Measurements from ENCODE around the gene NANS.

NANS gene

DNA sequence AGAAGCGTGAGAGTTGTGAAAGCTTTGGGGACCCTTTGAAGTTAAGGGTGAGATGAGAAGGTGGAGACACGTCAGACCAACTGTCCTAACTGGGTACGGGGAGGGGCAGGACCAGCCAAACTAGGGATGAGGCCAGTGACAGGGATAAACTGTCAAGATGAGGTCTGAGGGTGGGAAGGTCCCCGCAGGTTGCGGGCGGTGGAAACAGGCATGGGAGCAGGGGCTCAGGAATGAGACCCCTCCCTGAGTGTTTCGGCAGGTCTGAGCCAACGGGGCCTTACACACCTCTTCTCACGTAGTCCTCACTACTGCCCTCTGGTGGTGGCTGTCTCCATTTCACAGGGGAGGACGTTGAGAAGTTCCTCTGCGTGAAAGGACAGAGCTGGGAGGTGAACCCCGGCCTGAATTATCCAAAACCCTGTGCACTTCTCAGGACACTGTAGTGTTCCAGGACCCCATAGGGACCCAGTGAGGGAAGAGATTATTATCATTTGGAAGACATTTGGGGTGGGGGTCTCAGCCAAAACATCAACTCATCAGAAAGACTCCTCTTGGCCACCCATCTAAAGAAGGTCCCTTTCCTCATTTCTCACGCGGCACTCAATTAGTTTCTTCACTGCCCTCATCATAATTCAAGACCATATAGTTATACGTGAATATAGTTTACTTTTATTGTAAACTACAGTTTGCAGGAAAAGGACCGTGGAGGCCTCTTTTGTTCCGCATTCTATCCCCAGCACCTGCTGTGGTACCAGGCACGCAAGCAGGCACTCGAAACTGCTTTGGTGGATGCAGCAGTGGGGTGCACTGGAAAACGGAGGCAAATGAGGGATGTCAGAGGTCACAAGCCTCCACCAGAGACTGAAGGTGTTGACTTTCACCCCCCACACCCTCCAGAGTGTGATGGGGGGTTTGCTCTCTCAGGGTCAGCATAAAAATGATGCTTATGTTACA lies 21.7 kb upstream of the NANS start:
- TF ChIP-seq, protein P1, sequence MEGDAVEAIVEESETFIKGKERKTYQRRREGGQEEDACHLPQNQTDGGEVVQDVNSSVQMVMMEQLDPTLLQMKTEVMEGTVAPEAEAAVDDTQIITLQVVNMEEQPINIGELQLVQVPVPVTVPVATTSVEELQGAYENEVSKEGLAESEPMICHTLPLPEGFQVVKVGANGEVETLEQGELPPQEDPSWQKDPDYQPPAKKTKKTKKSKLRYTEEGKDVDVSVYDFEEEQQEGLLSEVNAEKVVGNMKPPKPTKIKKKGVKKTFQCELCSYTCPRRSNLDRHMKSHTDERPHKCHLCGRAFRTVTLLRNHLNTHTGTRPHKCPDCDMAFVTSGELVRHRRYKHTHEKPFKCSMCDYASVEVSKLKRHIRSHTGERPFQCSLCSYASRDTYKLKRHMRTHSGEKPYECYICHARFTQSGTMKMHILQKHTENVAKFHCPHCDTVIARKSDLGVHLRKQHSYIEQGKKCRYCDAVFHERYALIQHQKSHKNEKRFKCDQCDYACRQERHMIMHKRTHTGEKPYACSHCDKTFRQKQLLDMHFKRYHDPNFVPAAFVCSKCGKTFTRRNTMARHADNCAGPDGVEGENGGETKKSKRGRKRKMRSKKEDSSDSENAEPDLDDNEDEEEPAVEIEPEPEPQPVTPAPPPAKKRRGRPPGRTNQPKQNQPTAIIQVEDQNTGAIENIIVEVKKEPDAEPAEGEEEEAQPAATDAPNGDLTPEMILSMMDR (IDR thresholded peaks at IDR 0.05; ENCODE audit: insufficient read depth, low read length, missing control alignments): peak; percentile 80
- no peak overlapping the region for H3K4me3 ChIP-seq (ENCODE audit: low read depth, low read length)
- POLR2A ChIA-PET: interaction anchor here (0.6 to 1.0 kb wide), 3 partner anchors 22 to 111 kb away, joined by 3 read pairs; partner anchors contain the start of gene NANS
- CTCF ChIA-PET: interaction anchor here (0.6 to 6.9 kb wide), 19 partner anchors 10 to 192 kb away, joined by 3 to 47 read pairs (median 4); partner anchors contain the start of genes NANS and TRMO
- DNase-seq (ENCODE audit: low read depth, low spot score): no peak

GRCh38 chr9:98037357-98037756 lies 19.2 kb upstream of the NANS start:
- ChIA-PET CTCF (interaction anchor here (1.2 to 6.9 kb wide), 3 partner anchors 18 to 115 kb away, joined by 4 to 47 read pairs (median 5); partner anchors contain the start of gene TRMO), POLR2A (no interaction called here)
- TF ChIP-seq, protein P1 (IDR thresholded peaks at IDR 0.05; ENCODE audit: insufficient read depth, low read length, missing control alignments): no peak
- H3K4me3 ChIP-seq (ENCODE audit: low read depth, low read length): no peak overlapping the region
- DNase-seq (ENCODE audit: low read depth, low spot score): no peak

- ChIA-PET POLR2A (no interaction called here), CTCF (no interaction called here)
- no peak overlapping the region for H3K4me3 ChIP-seq (ENCODE audit: low read depth, low read length)
Measured at GRCh38 chr9:98038958-98039357, 17.6 kb upstream of the NANS start.

DNA sequence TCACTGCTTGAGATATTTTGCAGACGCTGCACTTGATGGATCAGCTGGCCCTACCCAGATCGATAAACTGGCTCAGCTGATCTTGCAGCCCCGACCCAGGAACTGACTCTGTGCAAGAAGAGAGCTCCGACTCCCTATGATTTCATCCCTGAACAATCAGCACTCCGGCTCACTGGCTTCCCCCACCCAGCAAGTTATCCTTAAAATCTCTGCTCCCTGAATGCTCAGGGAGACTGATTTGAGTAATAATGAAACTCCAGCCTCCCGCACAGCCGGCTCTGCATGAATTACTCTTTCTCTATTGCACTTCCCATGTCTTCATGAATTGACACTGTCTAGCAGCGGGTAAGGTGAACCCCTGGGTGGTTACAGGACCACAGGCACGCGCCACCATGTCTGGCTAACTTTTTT lies 16.9 kb upstream of the NANS start:
- no peak for DNase-seq (ENCODE audit: low read depth, low spot score)
- TF ChIP-seq, protein P1 (IDR thresholded peaks at IDR 0.05; ENCODE audit: insufficient read depth, low read length, missing control alignments): no peak
- POLR2A ChIA-PET: no interaction called here
- no peak overlapping the region for H3K4me3 ChIP-seq (ENCODE audit: low read depth, low read length)
- CTCF ChIA-PET: no interaction called here

More at GRCh38 chr9:98038958-98039357, 17.6 kb upstream of the NANS start:
- no peak for DNase-seq (ENCODE audit: low read depth, low spot score)
- TF ChIP-seq, protein P1 (IDR thresholded peaks at IDR 0.05; ENCODE audit: insufficient read depth, low read length, missing control alignments): no peak

DNA sequence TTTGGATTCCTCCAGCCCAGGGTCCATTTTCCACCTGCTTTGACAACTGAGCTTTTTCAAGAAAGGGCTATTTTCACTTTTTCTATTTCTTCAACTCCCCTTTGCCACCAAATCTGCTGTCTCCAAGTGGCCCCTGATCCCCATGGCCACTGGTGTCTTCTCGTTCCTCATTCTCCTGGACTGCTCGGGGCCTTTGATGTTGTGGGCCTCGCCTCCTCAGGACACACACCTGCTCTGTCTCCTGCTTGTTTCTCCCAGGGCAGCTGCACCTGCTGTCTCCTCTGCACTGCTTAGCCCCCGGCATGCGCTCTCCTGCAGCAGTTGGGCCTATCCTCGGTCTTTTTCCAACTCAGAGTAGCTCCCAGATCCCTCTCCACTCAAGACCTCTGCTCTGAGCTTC lies 16.3 kb upstream of the NANS start:
- ChIA-PET POLR2A (no interaction called here), CTCF (no interaction called here)
- H3K4me3 ChIP-seq (ENCODE audit: low read depth, low read length): no peak overlapping the region
- no peak for DNase-seq (ENCODE audit: low read depth, low spot score)
- TF ChIP-seq, protein P1 (IDR thresholded peaks at IDR 0.05; ENCODE audit: insufficient read depth, low read length, missing control alignments): no peak

GRCh38 chr9:98043915-98044314 lies 12.6 kb upstream of the NANS start:
- POLR2A ChIA-PET: no interaction called here
- DNase-seq (ENCODE audit: low read depth, low spot score): no peak
- CTCF ChIA-PET: interaction anchor here (0.7 to 3.4 kb wide), 3 partner anchors 9 to 13 kb away, joined by 3 to 24 read pairs (median 3); partner anchors contain the start of gene NANS
- TF ChIP-seq, protein P1 (IDR thresholded peaks at IDR 0.05; ENCODE audit: insufficient read depth, low read length, missing control alignments): no peak
- no peak overlapping the region for H3K4me3 ChIP-seq (ENCODE audit: low read depth, low read length)

Data from AG04449 (cell line).